ENCODE results near the gene CSGALNACT2. TPM values are rescaled to one million over a fixed set of nuclear protein-coding genes. Genes with fewer than 3 reads are reported as not detected.

Gene CSGALNACT2
- total and polyA plus RNA-seq, 9 of the 15 experiments (the other 6 are each of a cell fraction or from before 2014, with no cell fraction given), result 1.4 to 7.3 (median 3.5) TPM

DNA sequence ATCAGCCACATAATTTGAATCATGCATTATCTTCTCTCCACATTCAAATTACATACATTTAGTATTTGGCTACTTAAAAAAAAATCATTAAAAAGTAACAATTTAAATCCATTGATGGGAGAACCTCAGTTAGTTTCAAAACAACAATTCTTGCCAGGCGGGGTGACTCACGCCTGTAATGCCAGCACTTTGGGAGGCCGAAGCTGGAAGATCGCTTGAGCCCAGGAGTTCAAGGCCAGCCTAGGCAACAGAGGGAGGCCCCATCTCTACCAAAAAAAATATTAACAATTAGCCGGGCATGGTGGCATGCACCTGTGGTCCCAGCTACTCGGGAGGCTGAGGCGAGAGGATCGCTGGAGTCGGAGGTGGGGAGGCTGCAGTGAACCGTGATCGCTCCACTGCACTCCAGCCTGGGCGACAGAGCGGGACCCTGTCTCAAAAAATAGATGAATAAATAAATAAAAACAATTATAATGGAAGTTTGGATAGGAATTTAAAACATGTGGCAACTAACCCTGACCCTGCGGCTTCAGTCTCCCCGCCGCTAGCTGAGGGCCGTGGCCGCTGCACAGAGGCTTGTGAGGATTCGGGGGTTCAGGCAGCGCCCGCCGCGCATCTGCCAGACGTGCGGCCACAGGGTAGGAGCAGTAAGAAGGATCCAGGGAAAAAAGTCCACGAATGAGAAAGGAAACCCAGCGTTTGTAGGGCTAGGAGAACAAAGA, 1.1 kb upstream of the CSGALNACT2 start:
- 76% methylated on average over 27 of the region's 27 CpGs for WGBS (ENCODE audit: insufficient coverage, low coverage, missing lambda C conversion rate)
- peaks cover 9 to 25% of the 10 kb centered on the region in 2 experiments; a peak in 4 of 5 replicates for H3K4me1 ChIP-seq (replicated peaks in 1 of 2; ENCODE audit: control insufficient read depth in 2 of 2, insufficient read depth in 2 of 2, low read length in 2 of 2)

More for the DNA sequence above, 1.1 kb upstream of the CSGALNACT2 start:
- BruUV-seq (replicated peaks), result no TSS peak
- H3K27ac ChIP-seq (ENCODE audit: extremely low read depth, low read depth, low read length), result no peak overlapping the region
- no peaks in the 10 kb centered on the region for H4K20me1 ChIP-seq (replicated peaks; ENCODE audit: control insufficient read depth, insufficient read depth, low read length)
- peak overlapping the region; percentile 87 for H3K4me3 ChIP-seq
- no peaks in the 10 kb centered on the region for H3K36me3 ChIP-seq (ENCODE audit: control insufficient read depth, insufficient read depth, low read length)
- ATAC-seq (no peak; the same call in 2 of the 3 replicates), FAIRE-seq (no peak), DNase-seq (ENCODE audit: extremely low read depth in 1 of 4, low spot score in 3 of 4) (no peak)
- CTCF ChIA-PET (ENCODE audit: low intra/inter-chr PET ratio), result no interaction called here
- TF ChIP-seq, protein P1, sequence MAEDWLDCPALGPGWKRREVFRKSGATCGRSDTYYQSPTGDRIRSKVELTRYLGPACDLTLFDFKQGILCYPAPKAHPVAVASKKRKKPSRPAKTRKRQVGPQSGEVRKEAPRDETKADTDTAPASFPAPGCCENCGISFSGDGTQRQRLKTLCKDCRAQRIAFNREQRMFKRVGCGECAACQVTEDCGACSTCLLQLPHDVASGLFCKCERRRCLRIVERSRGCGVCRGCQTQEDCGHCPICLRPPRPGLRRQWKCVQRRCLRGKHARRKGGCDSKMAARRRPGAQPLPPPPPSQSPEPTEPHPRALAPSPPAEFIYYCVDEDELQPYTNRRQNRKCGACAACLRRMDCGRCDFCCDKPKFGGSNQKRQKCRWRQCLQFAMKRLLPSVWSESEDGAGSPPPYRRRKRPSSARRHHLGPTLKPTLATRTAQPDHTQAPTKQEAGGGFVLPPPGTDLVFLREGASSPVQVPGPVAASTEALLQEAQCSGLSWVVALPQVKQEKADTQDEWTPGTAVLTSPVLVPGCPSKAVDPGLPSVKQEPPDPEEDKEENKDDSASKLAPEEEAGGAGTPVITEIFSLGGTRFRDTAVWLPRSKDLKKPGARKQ (CRISPR knock-in tag; IDR thresholded peaks at IDR 0.05), result peak; percentile 8; the same call in 1 of the 2 replicates
- no peak for TF ChIP-seq CHD4 (IDR thresholded peaks at IDR 0.05; ENCODE audit: insufficient read depth, insufficient replicate concordance, low read depth, low read length, poor library complexity, severe bottlenecking)
- 0 out of 2 replicates have a peak, but pooled peaks have one; percentile 5 for TF ChIP-seq SAFB (IDR thresholded peaks at IDR 0.05; ENCODE audit: borderline replicate concordance, low read depth, low read length)
- H3K79me2 ChIP-seq (ENCODE audit: control insufficient read depth, insufficient read depth, low read length), result peaks cover 19% of the 10 kb centered on the region; the same call in 2 of the 3 replicates
- peak overlapping the region; percentile 60 to 88; a peak in 3 of 4 replicates for H3K9ac ChIP-seq (ENCODE audit: insufficient read depth in 1 of 2, low read depth in 2 of 2, low read length in 2 of 2)
- POLR2A ChIA-PET, result no interaction called here
- H3K27me3 ChIP-seq (ENCODE audit: control insufficient read depth in 2 of 2, insufficient read depth in 2 of 2, low read length in 2 of 2), result peaks cover 2 to 6% of the 10 kb centered on the region in 2 experiments; a peak in 3 of 5 replicates
- H2AFZ ChIP-seq (ENCODE audit: low read depth, low read length), result peak overlapping the region; percentile 95
- no peaks in the 10 kb centered on the region for H3K9me1 ChIP-seq (ENCODE audit: control insufficient read depth, insufficient read depth, low read length)
- peak overlapping the region; percentile 91 for H3K4me2 ChIP-seq (ENCODE audit: insufficient read depth, low read length)
- in situ Hi-C loops (cut with MboI), result no loop called here
- H3K9me3 ChIP-seq (replicated peaks; ENCODE audit: control insufficient read depth, insufficient read depth, low read depth, low read length), result no peaks in the 10 kb centered on the region
- intact Hi-C loops (cut with micrococcal nuclease), result loop anchor here (5.0 to 10.0 kb wide), 3 partner anchors 65 to 328 kb away; no protein-coding TSS in a partner anchor
